LNCaP clone FGC (cell line): ENCODE measurements around the gene HAND1.

Experiments
- DNase-seq: peaks from one replicate; pipeline ENCODE4 v3.0.0-alpha.2; 2011; ENCODE audit warnings: low read depth
- H3K4me3 ChIP-seq: 2 replicates; pipeline ENCODE4 v1.5.1; 2011; ENCODE audit warnings: mild to moderate bottlenecking, low read depth, low read length, control low read depth
- CTCF ChIP-seq: IDR thresholded peaks from 2 replicates; pipeline ENCODE4 v1.5.1; 2012; ENCODE audit warnings: mild to moderate bottlenecking; ENCODE audit not compliant: control insufficient read depth, insufficient read depth; ENCODE audit errors: extremely low read depth

HAND1 gene

GRCh38 chr5:154435226-154435625, 42.8 kb downstream of the HAND1 start:
- H3K4me3 ChIP-seq: no peak overlapping the region
- no peak for TF ChIP-seq CTCF
- DNase-seq: no peak

GRCh38 chr5:154430961-154431630, 46.9 kb downstream of the HAND1 start:
- TF ChIP-seq CTCF: no peak
- no peak overlapping the region for H3K4me3 ChIP-seq
- no peak for DNase-seq

GRCh38 chr5:154430466-154430865, 47.6 kb downstream of the HAND1 start:
- TF ChIP-seq CTCF: no peak
- DNase-seq: no peak
- H3K4me3 ChIP-seq: no peak overlapping the region

GRCh38 chr5:154429341-154429740, 48.7 kb downstream of the HAND1 start:
- H3K4me3 ChIP-seq: no peak overlapping the region
- no peak for TF ChIP-seq CTCF
- no peak for DNase-seq

- no peak for TF ChIP-seq CTCF
- no peak overlapping the region for H3K4me3 ChIP-seq
- DNase-seq: no peak
These were observed 49.8 kb downstream of the HAND1 start for GRCh38 chr5:154428208-154428607.
